ENCODE results near the gene PRXL2B.

DNA sequence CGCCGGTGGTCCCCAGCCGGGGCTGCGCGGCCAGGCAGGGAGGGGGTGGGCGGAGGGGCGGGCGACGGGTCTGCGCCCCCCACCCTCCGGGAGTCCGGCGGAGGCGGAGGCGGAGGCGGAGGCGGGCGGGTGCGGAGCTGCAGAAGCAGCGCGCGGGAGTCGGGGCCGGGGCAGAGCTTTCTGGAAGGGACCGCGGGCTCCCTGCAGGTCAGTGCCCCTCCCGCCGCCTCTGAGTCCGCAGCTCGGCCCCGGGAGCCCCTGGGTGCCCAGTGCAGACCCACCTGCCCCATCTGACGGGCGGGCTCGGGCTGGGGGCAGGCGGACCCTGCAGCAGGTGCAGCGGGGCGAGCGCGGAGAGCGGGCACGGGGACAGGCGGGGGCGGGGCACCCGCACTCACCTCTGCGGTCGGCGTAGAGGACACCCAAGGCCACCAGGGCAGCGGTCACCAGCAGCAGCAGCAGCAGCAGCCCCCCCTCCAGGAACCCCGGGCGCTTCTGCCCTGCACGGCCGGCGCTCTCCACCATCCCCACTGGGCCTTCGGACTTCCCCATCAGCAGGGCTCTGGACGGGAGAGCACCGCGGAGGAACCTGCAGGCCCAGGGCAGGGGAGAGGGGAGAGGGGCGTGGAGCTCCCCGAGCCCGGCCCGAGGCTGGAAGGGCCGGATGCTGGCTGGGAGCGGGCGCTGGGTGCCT is 42.5 kb downstream of the PRXL2B start:
- TF ChIP-seq CTCF (IDR thresholded peaks at IDR 0.05; ENCODE audit: low read depth, low read length, missing input control) (no peak), REST (IDR thresholded peaks at IDR 0.05) (no peak)
- TF ChIP-seq, protein P1, sequence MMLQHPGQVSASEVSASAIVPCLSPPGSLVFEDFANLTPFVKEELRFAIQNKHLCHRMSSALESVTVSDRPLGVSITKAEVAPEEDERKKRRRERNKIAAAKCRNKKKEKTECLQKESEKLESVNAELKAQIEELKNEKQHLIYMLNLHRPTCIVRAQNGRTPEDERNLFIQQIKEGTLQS (IDR thresholded peaks at IDR 0.05), result no peak
